ENCODE results near the gene ACER2. TPM values are rescaled to one million over a fixed set of nuclear protein-coding genes. Genes with fewer than 3 reads are reported as not detected.
A peak's percentile ranks its signal among the peaks of the same experiment; 100 is the strongest.

Gene ACER2
- total and polyA plus RNA-seq, 2 of the 4 experiments (the other 2 are of a cell fraction) = 0.84 to 1.6 TPM

DNA sequence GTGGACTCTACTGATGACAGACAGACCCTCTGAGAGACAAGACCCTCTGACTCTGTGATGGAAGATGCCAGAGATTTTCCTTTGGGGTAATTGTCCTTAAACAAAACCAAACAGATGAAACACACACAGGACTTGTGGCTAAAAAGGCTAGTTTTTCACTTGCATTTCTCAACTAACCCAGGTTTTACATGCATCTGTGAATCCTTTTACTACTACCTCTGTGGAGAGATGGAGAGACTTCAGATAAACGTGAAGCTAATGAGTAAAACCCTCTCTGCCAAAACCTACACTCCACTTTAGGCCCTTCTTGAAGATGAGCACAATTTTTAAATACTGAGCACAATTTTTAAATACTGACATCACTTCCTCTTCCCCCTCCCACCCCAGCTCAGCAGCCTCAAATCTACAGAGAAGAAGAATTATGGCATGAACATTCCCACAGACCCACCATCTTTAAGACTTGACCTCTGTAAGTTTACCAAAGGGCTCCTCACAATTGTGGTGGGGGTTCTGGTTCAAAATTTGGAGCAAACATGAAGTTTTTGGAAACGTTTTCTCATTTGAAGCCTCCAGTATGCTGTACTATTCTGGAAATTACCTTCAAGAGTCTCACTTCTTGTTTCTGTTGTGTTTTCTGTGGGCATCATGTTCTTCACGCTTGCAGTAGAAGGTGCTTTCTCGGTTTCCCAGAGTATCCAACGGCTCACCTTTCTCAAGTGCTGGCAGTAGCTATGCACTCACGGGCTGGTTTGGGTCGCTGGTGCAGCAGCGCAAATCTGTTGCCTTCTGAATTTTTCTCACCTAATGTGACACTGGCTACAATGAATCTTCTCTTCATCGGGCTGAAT is 42.7 kb downstream of the ACER2 start (continued):
- TF ChIP-seq CEBPB (IDR thresholded peaks at IDR 0.05; ENCODE audit: low read depth, low read length) = no peak

DNA sequence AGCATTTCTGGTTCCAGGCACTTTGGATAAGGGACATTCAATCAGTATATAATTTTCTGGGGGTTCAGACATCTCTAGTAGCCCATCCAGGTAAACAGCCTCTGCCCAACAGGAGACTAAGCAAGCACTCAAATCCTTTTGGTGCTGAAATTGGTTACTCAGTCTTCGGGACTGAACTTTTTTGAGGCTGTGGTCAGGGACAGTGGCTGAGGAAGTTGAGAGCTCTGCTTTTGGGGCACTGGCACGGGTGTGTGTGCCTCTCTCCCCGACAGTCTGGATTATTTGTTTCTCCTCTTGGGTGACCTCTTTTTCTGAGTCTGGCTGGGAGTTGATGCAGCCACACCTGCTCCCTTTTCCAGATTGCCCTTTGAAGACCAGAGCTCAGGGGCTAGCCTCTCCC is 47.6 kb downstream of the ACER2 start:
- Histone ChIP-seq H2BK120ac (ENCODE audit: low read depth, low read length) (no peak overlapping the region), H3K18ac (ENCODE audit: low read depth, low read length) (no peak overlapping the region), H4K91ac (ENCODE audit: insufficient read depth, low read depth, low read length) (no peak overlapping the region), H3K36me3 (ENCODE audit: control insufficient read depth, insufficient read depth, low read length) (no peaks in the 10 kb centered on the region), H3K56ac (ENCODE audit: extremely low read depth, insufficient read depth, low read length) (no peak overlapping the region), H3K9me3 (ENCODE audit: control insufficient read depth, insufficient read depth, low read length) (no peaks in the 10 kb centered on the region), H2AK5ac (ENCODE audit: low read depth, low read length) (no peak overlapping the region), H3K4me1 (ENCODE audit: control insufficient read depth, insufficient read depth, low read length) (no peaks in the 10 kb centered on the region), H2BK5ac (ENCODE audit: low read depth, low read length, poor library complexity, severe bottlenecking) (no peak overlapping the region), H2AFZ (replicated peaks; ENCODE audit: low read length, poor library complexity) (peak overlapping the region; percentile 8), H3K79me1 (ENCODE audit: low read depth in 1 of 2, low read length in 2 of 2) (no peaks in the 10 kb centered on the region), H3K27ac (ENCODE audit: insufficient read depth, low read length) (no peak overlapping the region), H4K5ac (ENCODE audit: low read depth, low read length) (peak overlapping the region; percentile 11; the same call in 1 of the 2 replicates), H3K14ac (replicated peaks; ENCODE audit: low read depth, low read length) (no peak overlapping the region), H2AK9ac (replicated peaks; ENCODE audit: low read depth, low read length, poor library complexity) (peak overlapping the region; percentile 12), H3K9ac (ENCODE audit: low read depth, low read length) (no peak overlapping the region), H3K9me1 (ENCODE audit: insufficient read depth, low read length) (no peaks in the 10 kb centered on the region), H3K27me3 (ENCODE audit: control insufficient read depth, insufficient read depth, low read length) (0 out of 2 replicates have a peak, but pooled peaks cover 2% of the 10 kb centered on the region), H4K20me1 (ENCODE audit: insufficient read depth, low read length) (no peaks in the 10 kb centered on the region), H3K4me2 (ENCODE audit: low read depth, low read length) (no peak overlapping the region), H3K23ac (ENCODE audit: low read depth, low read length) (no peak overlapping the region), H2BK20ac (ENCODE audit: low read depth, low read length) (no peak overlapping the region), H4K8ac (ENCODE audit: low read depth in 2 of 2, low read length in 2 of 2) (no peak overlapping the region), H3K4ac (ENCODE audit: low read depth, low read length) (no peak overlapping the region), H3K4me3 (ENCODE audit: insufficient read depth, low read depth, low read length) (no peak overlapping the region), H2BK15ac (ENCODE audit: low read depth, low read length) (no peak overlapping the region)
- intact Hi-C loops (cut with micrococcal nuclease) = loop anchor here (2.0 to 10.0 kb wide), 7 partner anchors 226 to 1646 kb away; partner anchors contain the start of genes DENND4C and PLIN2
- dilution Hi-C loops (cut with HindIII; ENCODE audit: low sequenced_read_pairs, unreplicated experiment) = no loop called here
- ChIA-PET POLR2A (ENCODE audit: unreplicated experiment) (no interaction called here), CTCF (interaction anchor here (0.6 to 4.4 kb wide), 3 partner anchors 9 to 41 kb away, joined by 3 to 25 read pairs (median 4); no protein-coding TSS in a partner anchor)
- BruUV-seq (replicated peaks) = no TSS peak
- WGBS, 2 experiments (ENCODE audit: extremely low coverage in 2 of 2, insufficient read length in 1 of 2) = 100% methylated on average over 1 of the region's 3 CpGs; no CpG with 5 or more reads in 1 of the 2 experiments
- no peak for DNase-seq
- in situ Hi-C loops (cut with MboI; ENCODE audit: low sequenced_read_pairs) = no loop called here
- ATAC-seq (ENCODE audit: low read depth) = no peak
- TF ChIP-seq, protein P1, sequence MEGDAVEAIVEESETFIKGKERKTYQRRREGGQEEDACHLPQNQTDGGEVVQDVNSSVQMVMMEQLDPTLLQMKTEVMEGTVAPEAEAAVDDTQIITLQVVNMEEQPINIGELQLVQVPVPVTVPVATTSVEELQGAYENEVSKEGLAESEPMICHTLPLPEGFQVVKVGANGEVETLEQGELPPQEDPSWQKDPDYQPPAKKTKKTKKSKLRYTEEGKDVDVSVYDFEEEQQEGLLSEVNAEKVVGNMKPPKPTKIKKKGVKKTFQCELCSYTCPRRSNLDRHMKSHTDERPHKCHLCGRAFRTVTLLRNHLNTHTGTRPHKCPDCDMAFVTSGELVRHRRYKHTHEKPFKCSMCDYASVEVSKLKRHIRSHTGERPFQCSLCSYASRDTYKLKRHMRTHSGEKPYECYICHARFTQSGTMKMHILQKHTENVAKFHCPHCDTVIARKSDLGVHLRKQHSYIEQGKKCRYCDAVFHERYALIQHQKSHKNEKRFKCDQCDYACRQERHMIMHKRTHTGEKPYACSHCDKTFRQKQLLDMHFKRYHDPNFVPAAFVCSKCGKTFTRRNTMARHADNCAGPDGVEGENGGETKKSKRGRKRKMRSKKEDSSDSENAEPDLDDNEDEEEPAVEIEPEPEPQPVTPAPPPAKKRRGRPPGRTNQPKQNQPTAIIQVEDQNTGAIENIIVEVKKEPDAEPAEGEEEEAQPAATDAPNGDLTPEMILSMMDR (conservative IDR thresholded peaks at IDR 0.05; ENCODE audit: low read depth, low read length) = no peak
- TF ChIP-seq SMC3 (IDR thresholded peaks at IDR 0.05; ENCODE audit: low read depth, low read length) = no peak
- no peak for TF ChIP-seq NFE2L2 (IDR thresholded peaks at IDR 0.05; ENCODE audit: low read depth, low read length)
- TF ChIP-seq MAFK (IDR thresholded peaks at IDR 0.05; ENCODE audit: low read depth, low read length) = no peak
- no peak for TF ChIP-seq CHD1 (IDR thresholded peaks at IDR 0.05; ENCODE audit: low read depth, low read length)
- no peak for TF ChIP-seq CEBPB (IDR thresholded peaks at IDR 0.05; ENCODE audit: low read depth, low read length)
- no peak for TF ChIP-seq BHLHE40 (IDR thresholded peaks at IDR 0.05; ENCODE audit: low read depth, low read length)
- TF ChIP-seq, protein P2, sequence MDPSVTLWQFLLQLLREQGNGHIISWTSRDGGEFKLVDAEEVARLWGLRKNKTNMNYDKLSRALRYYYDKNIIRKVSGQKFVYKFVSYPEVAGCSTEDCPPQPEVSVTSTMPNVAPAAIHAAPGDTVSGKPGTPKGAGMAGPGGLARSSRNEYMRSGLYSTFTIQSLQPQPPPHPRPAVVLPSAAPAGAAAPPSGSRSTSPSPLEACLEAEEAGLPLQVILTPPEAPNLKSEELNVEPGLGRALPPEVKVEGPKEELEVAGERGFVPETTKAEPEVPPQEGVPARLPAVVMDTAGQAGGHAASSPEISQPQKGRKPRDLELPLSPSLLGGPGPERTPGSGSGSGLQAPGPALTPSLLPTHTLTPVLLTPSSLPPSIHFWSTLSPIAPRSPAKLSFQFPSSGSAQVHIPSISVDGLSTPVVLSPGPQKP (IDR thresholded peaks at IDR 0.05; ENCODE audit: borderline replicate concordance, low read depth, low read length) = no peak
- no peak for TF ChIP-seq POLR2A (IDR thresholded peaks at IDR 0.05; ENCODE audit: low read depth, low read length)
- TF ChIP-seq MAZ (IDR thresholded peaks at IDR 0.05; ENCODE audit: borderline replicate concordance, low read depth, low read length) = no peak
- TF ChIP-seq MXI1 (IDR thresholded peaks at IDR 0.05; ENCODE audit: borderline replicate concordance, low read depth, low read length) = no peak
- TF ChIP-seq RFX5 (IDR thresholded peaks at IDR 0.05; ENCODE audit: low read depth, low read length) = no peak
- no peak for TF ChIP-seq RAD21 (IDR thresholded peaks at IDR 0.05; ENCODE audit: low read length)
- TF ChIP-seq FOS (IDR thresholded peaks at IDR 0.05; ENCODE audit: low read depth, low read length) = no peak
